HepG2 (cell line): ENCODE results near the gene ESF1.

ENCODE experiments used
- EZH2 ChIP-seq: conservative IDR thresholded peaks from 2 replicates; pipeline ENCODE4 v1.6.1; 2012; ENCODE audit warnings: mild to moderate bottlenecking, low read depth, low read length, moderate library complexity
- FOXJ3 ChIP-seq: sonication (generic); formaldehyde crosslinking; IDR thresholded peaks from 2 replicates; pipeline ENCODE4 v1.4.0; 2020; ENCODE audit warnings: missing genetic modification reagents, mild to moderate bottlenecking, borderline replicate concordance
- HDAC6 ChIP-seq: fragments of 200-600 bp; sonication (generic); IDR thresholded peaks from 2 replicates; pipeline ENCODE4 v1.7.0; 2017; ENCODE audit warnings: mild to moderate bottlenecking, antibody characterized with exemption, low read length, low read depth
- HMGXB4 ChIP-seq, 2 experiments: sonication (generic) in 1 of 2; formaldehyde crosslinking in 1 of 2; IDR thresholded peaks; 2 replicates each; pipeline versions ENCODE4 v1.4.0 to v1.6.1; 2018 to 2020; ENCODE audit warnings: missing genetic modification reagents in 2 of 2, borderline replicate concordance in 1 of 2, low read depth in 1 of 2, mild to moderate bottlenecking in 1 of 2, missing biosample characterization in 1 of 2
- HOXA9 ChIP-seq: sonication (generic); formaldehyde crosslinking; IDR thresholded peaks from 2 replicates; pipeline ENCODE4 v1.8.1; 2022; ENCODE audit warnings: missing genetic modification reagents, mild to moderate bottlenecking, moderate library complexity, borderline replicate concordance
- KDM5B ChIP-seq: sonication (generic); formaldehyde crosslinking; IDR thresholded peaks from 2 replicates; pipeline ENCODE4 v1.4.0; 2020; ENCODE audit warnings: missing genetic modification reagents, mild to moderate bottlenecking, borderline replicate concordance
- RARA ChIP-seq: IDR thresholded peaks from 2 replicates; pipeline ENCODE4 v1.6.1; 2016; ENCODE audit warnings: missing genetic modification reagents, missing compliant biosample characterization
- RORA ChIP-seq: sonication (generic); formaldehyde crosslinking; IDR thresholded peaks from 2 replicates; pipeline ENCODE4 v1.5.0; 2020; ENCODE audit warnings: mild to moderate bottlenecking, missing genetic modification reagents, moderate library complexity
- ZKSCAN1 ChIP-seq: fragments of 150-350 bp; IDR thresholded peaks from 2 replicates; pipeline ENCODE4 v1.6.1; 2014; ENCODE audit warnings: low read length
- TF ChIP-seq, protein P1 (sequence below): sonication (generic); formaldehyde crosslinking; IDR thresholded peaks from 2 replicates; pipeline ENCODE4 v1.5.1; 2020; ENCODE audit warnings: mild to moderate bottlenecking, missing genetic modification reagents, moderate library complexity

DNA sequence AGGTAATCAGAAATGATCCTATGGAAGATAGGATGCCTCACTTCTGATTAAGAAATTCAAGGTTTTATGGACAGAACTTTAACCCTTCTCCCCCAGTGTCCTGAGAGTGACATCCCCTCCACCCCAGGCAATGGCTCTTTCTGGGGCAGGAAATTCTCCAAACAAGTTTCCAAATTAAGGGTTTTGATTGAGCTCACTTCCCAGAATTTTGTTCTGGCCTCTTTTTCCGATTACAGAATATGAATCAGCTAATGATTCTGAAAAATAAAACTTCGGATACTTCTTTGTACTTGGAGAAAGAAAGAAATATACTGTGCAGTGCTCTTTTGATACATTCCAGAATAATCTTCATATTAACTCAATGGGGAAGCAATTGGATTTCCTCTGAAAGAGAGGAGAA lies 113.2 kb downstream of the ESF1 start:
- TF ChIP-seq KDM5B, result no peak
- TF ChIP-seq EZH2, result no peak
- no peak for TF ChIP-seq ZKSCAN1
- no peak for TF ChIP-seq FOXJ3
- TF ChIP-seq RARA (CRISPR knock-in tag), result no peak
- no peak for TF ChIP-seq HOXA9 (CRISPR knock-in tag)
- TF ChIP-seq HDAC6, result no peak
- no peak for TF ChIP-seq HMGXB4 (CRISPR knock-in tag; IDR thresholded peaks at IDR 0.05; ENCODE audit: borderline replicate concordance in 1 of 2, low read depth in 1 of 2)
- TF ChIP-seq RORA (CRISPR knock-in tag), result no peak
- TF ChIP-seq, protein P1, sequence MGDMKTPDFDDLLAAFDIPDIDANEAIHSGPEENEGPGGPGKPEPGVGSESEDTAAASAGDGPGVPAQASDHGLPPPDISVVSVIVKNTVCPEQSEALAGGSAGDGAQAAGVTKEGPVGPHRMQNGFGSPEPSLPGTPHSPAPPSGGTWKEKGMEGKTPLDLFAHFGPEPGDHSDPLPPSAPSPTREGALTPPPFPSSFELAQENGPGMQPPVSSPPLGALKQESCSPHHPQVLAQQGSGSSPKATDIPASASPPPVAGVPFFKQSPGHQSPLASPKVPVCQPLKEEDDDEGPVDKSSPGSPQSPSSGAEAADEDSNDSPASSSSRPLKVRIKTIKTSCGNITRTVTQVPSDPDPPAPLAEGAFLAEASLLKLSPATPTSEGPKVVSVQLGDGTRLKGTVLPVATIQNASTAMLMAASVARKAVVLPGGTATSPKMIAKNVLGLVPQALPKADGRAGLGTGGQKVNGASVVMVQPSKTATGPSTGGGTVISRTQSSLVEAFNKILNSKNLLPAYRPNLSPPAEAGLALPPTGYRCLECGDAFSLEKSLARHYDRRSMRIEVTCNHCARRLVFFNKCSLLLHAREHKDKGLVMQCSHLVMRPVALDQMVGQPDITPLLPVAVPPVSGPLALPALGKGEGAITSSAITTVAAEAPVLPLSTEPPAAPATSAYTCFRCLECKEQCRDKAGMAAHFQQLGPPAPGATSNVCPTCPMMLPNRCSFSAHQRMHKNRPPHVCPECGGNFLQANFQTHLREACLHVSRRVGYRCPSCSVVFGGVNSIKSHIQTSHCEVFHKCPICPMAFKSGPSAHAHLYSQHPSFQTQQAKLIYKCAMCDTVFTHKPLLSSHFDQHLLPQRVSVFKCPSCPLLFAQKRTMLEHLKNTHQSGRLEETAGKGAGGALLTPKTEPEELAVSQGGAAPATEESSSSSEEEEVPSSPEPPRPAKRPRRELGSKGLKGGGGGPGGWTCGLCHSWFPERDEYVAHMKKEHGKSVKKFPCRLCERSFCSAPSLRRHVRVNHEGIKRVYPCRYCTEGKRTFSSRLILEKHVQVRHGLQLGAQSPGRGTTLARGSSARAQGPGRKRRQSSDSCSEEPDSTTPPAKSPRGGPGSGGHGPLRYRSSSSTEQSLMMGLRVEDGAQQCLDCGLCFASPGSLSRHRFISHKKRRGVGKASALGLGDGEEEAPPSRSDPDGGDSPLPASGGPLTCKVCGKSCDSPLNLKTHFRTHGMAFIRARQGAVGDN (CRISPR knock-in tag), result no peak
